Raji (cell line): ENCODE measurements around the gene DROSHA.

Experiments
- POLR2A ChIP-seq: IDR thresholded peaks from 2 replicates; pipeline ENCODE4 v1.6.1; 2011; ENCODE audit warnings: low read depth, low read length, control low read depth; ENCODE audit not compliant: insufficient read depth

The DROSHA gene

DNA sequence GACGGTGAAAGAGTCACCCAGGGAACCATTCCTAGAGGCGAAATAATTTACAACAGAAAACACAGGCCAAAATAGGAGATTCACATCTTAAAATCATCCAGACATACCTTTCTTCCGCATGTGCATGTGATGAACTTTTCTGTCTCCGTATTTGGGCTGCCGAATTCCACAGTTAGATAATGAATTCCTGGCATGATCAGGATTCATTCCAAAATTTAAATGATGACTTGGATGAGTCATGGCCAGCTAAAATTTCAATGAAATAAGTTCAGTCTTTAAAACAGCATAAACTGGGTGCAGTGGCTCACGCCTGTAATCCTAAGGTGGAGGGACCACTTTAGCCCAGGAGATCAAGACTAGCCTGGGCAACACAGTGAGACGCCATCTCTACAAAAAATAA, 82.7 kb downstream of the DROSHA start:
- TF ChIP-seq POLR2A: no peak

DNA sequence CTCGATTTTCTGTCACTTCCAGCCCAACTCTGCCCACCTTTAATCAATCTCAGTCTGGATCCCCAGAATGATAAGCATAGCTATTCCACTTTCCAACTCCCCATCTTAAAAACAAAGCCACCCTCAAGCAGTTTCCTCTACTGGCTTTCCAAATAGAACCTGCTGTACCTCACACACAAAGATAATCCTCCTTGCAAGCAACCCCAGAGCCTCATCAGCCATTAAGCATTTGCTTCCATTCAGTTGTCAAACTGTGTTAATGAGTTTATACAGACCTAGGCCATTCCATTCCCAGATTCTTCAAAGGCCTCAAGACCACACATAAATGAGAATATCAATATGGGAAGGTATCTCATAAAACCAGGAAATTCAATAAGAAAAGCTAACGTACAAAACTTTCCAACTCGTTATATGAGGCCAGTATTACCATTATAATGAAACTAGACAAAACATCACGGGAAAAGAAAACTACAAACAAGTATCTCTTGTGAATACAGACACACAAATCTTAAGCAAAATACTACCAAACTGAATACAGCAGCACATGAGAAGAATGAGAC, 86.8 kb downstream of the DROSHA start:
- TF ChIP-seq POLR2A: no peak

GRCh38 chr5:31443572-31443971, 88.3 kb downstream of the DROSHA start:
- no peak for TF ChIP-seq POLR2A

DNA sequence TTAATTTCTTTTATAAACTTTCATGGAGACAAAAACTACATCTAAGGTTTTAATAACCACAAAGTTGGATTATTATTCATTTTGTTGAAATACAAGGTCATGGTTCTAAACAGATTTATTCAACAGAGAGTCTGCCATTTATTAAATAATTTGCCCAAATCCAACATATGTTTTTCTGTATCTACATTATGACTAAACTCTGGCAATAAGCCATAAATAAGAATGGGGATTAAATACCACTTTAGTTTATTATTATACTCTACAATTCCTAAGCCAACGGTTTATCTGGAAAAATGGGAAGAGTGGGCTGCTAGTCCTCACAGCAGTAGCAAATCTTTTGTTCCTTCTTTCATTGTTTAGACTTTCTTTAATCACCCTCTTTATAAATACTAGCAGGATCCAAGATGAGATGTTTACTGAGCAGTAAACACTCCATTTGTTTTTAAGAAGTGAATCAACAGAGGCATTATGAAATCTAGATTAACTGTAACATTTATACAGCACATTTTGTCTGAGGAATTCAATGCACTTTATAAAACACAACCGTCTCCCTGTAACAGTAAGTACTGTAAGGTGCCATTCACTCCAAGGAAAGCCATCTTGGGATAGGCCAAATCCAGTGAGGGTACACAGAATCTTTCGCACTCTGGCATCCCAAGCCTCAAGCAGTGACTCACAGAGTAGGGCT, 89.7 kb downstream of the DROSHA start:
- no peak for TF ChIP-seq POLR2A

DNA sequence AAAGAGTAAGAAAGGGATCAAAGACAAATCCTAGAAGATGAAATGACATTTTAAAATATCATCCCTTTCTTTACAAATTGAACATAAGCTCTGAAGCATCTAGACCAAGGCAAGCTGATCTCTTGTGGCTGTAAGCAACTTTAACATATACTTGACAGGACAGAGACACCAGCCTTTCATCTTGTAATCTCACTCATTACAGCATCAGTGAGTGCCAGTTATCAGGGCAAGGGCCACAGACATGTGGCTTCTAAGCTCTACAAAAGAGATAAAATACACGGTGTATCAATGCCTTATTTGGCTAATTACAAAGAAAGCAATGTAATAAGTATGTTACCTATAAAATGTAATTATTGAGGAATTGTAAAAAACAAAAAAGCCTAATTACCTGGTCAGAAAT, 95.0 kb downstream of the DROSHA start:
- TF ChIP-seq POLR2A: no peak

DNA sequence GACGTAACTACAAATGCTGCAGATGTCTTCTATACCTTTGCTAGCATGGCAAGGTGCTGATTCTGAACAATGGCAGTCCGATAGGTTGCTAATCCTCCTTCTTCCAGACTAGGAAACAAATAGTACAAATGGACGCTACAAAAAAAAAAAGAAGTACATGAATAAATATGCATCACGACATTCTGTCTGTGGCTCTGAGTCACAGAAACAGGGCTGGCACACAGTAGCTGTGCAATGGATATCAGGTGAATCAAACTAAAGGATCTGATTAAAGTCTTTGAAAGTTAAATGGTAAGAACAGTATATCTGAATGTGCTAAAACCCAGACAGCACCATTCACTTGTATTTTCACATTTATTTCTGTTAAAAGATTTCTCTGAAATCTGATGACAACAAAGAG, 96.2 kb downstream of the DROSHA start:
- TF ChIP-seq POLR2A: no peak

DNA sequence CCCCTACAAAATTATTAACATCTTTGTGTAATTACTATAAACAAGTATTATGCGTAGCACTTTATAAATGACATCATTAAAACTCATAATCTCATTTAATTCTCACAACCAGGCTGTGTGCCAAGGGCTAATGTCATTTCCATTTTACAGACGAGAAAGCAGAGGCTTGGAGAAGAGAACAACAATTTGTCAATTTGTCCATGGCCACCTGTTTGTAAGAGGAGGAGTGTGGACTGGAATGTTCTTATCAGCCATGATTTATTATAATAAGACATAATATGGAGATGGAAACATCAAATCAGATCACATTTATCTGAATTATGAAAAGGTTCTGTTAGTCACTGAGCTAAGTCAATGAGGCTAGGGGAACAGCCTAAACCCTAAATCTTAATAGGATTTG, 97.0 kb downstream of the DROSHA start:
- TF ChIP-seq POLR2A: no peak

DNA sequence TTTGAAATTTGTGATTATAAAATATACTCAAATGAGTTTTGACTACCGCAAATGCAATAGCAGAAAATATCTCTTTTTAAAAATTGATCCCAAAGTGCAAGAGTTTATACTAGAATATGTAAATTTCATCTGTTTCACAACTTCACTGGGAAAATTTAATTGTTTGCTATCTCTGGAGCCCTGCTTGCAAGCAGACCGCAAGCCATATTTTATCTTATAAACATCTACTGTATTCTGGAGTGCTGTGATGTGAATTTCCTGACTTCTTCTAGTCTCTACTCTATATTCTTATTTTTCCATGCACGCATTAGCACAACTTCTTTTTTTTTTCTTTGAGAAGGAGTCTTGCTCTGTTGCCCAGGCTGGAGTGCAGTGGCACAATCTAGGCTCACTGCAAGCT, 98.7 kb downstream of the DROSHA start:
- TF ChIP-seq POLR2A: no peak

DNA sequence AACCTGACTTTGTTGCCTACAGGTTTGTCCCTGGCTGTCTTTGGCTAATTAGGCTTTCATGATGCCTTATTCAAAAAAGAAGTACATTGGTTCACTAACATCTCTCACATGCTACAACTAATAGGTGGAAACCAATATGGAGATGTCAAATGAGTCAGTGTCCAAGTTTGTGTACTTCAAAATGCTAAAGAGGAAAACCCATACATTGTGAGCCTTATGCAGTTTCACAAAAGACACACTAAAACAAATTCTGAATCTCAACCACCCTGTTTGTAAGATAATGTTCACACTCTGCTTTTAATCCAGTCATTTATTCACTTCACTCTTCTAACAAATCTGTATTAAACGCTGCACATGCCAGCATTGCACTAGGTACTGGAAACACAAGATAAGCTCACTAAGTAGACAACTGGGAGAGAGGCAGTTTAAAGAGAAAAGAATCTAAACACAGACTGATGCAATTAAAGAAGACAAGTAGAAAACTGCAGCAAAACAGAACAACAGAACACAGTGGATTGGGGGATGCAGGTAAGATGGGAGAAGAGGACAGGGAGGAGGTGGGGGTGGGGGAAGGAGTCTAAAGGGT, 104.1 kb downstream of the DROSHA start:
- TF ChIP-seq POLR2A: no peak

DNA sequence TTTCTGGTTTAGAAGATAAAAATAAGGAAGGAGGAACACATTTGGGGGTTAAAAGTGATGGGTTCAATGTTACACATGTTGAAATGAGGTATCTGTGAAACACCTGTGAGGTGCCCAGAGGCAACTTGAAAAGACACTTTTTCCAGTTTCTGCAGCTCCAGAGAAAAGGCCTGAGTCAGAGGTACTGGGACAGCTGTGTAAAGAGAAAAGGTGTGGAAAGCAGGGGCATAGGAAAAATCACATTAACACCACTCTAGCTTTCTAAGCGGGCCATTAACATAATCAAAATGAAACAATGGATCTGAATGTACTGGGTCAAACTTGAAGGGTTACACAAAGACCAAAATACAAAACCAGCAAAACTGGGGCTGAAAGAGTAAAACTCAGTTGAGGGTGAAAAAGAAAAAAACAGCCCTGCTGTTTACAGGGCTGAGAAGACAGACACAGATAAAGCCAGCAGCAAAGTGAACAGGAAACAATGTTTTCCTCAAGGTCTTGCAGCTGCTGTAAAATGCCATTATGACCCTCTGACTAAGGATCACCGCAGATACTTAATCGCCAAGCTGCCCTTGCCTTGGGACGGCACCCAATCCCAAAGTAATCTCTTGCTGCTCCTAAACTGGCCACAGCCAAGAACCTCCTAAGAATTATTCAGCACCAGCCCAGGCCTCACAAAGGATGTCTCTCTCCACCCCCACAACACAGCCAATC, 104.7 kb downstream of the DROSHA start:
- TF ChIP-seq POLR2A: no peak

GRCh38 chr5:31421806-31422586, 109.9 kb downstream of the DROSHA start:
- TF ChIP-seq POLR2A: no peak

DNA sequence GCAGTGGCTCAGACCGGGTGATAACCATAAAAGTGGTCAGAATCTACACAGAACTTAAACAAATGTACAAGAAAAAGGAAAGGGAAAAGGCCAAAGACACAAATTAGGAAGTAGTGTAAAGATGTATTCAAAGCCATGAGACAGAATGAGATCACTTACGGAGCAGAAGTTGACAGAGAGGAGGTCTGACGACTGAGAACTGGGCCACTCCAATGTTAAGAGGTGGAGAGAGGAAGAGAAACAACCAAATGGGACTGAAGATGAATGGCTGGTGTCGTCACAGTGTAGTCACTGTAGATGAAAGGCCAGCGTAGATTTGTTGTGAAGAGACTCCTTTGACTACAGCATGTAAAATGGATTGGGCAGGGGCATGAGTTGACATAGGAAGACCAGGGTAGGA, 114.4 kb downstream of the DROSHA start:
- TF ChIP-seq POLR2A: no peak

GRCh38 chr5:31416547-31416946, 115.3 kb downstream of the DROSHA start:
- no peak for TF ChIP-seq POLR2A

DNA sequence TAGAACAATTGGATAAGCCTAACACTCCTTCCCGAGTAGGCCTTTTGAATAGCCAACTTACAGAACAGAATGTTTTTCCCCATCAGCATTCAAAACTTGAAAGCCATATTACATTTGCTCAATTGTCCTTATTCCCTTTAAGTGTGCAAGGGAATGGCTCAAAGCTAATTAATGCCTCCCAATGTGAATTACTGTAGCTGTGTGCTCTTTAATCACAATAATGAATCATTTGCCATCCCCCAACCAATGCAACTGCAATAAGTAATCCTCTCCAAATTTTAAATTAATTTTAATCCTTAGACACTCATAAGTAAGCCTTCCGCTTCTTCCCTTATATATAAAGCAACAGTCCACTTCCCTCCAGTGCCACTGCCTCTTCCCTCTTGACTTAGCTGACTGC, 115.9 kb downstream of the DROSHA start:
- no peak for TF ChIP-seq POLR2A
